Activated T-cell treated with anti-CD3 and anti-CD28 coated beads, Interleukin-2, amount 50 U/mL, for 4 hours (primary cell): ENCODE measurements around the gene MAP1LC3B2. TPM values are rescaled to one million over a fixed set of nuclear protein-coding genes. Genes with fewer than 3 reads are reported as not detected.

Experiments
- ATAC-seq, 2 donors: fragments of 200-7000 bp; cut with Tn5 transposase; one replicate each; pipeline ENCODE4 v1.10.0; 2021
- DNase-seq: peaks from one replicate; pipeline ENCODE4 v3.0.0-alpha.2; 2020
- H3K27me3 Mint-ChIP-seq: one replicate; pipeline ENCODE4 v1.8.0; 2021; ENCODE audit warnings: low read depth, mixed read lengths
- H3K36me3 Mint-ChIP-seq: one replicate; pipeline ENCODE4 v1.8.0; 2022; ENCODE audit warnings: mixed read lengths; ENCODE audit not compliant: insufficient read depth
- H3K4me1 Mint-ChIP-seq: one replicate; pipeline ENCODE4 v1.8.0; 2021; ENCODE audit warnings: low read depth, mixed read lengths
- H3K4me3 Mint-ChIP-seq: one replicate; pipeline ENCODE4 v1.8.0; 2021; ENCODE audit warnings: mild to moderate bottlenecking, moderate library complexity, mixed read lengths
- H3K9me3 Mint-ChIP-seq: one replicate; pipeline ENCODE4 v1.8.0; 2021; ENCODE audit warnings: mixed read lengths
- total RNA-seq, 3 donors: library from RNA; stranded (reverse); gene quantifications; one replicate each; pipeline ENCODE4 v1.2.1, GENCODE V29; 2021

MAP1LC3B2 gene
- total RNA-seq, 3 donors from 2014 or later = 1.1 to 1.5 TPM; not detected in 1

GRCh38 chr12:116532428-116532827 lies 26.8 kb upstream of the MAP1LC3B2 start:
- peaks cover 26% of the 10 kb centered on the region for H3K4me1 Mint-ChIP-seq
- no peak for ATAC-seq
- H3K36me3 Mint-ChIP-seq = no peaks in the 10 kb centered on the region
- no peak for DNase-seq
- H3K4me3 Mint-ChIP-seq = peak overlapping the region; percentile 85
- H3K27me3 Mint-ChIP-seq = no peaks in the 10 kb centered on the region
- H3K9me3 Mint-ChIP-seq = no peaks in the 10 kb centered on the region

DNA sequence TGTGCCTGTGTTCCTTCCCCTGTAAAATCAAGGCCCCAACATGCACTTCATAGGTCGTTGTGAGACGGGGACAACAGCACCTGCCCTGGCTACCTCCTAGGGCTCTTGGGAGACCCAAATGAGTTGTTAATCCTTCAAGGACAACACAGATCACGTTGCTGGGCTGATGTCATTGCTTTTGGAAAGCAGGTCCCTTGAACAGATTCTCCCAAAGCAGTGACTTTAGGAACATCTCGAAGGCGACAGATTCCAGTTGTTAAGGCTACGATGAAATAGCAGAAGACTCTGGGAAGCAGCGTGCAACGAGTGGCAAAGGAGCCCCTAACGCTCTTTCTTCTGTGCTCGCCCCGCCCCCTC lies 26.2 kb upstream of the MAP1LC3B2 start:
- peak in 1 of 2 donors; percentile 5 for ATAC-seq
- Mint-ChIP-seq H3K36me3 (no peaks in the 10 kb centered on the region), H3K27me3 (no peaks in the 10 kb centered on the region), H3K9me3 (no peaks in the 10 kb centered on the region), H3K4me1 (peaks cover 32% of the 10 kb centered on the region), H3K4me3 (peak overlapping the region; percentile 85)
- DNase-seq = no peak

GRCh38 chr12:116533343-116534251 lies 25.6 kb upstream of the MAP1LC3B2 start:
- Mint-ChIP-seq H3K9me3 (no peaks in the 10 kb centered on the region), H3K27me3 (no peaks in the 10 kb centered on the region), H3K4me3 (peak overlapping the region; percentile 85), H3K36me3 (no peaks in the 10 kb centered on the region), H3K4me1 (peaks cover 36% of the 10 kb centered on the region)
- DNase-seq (peak; percentile 78), ATAC-seq (peak; percentile 91 to 93)

DNA sequence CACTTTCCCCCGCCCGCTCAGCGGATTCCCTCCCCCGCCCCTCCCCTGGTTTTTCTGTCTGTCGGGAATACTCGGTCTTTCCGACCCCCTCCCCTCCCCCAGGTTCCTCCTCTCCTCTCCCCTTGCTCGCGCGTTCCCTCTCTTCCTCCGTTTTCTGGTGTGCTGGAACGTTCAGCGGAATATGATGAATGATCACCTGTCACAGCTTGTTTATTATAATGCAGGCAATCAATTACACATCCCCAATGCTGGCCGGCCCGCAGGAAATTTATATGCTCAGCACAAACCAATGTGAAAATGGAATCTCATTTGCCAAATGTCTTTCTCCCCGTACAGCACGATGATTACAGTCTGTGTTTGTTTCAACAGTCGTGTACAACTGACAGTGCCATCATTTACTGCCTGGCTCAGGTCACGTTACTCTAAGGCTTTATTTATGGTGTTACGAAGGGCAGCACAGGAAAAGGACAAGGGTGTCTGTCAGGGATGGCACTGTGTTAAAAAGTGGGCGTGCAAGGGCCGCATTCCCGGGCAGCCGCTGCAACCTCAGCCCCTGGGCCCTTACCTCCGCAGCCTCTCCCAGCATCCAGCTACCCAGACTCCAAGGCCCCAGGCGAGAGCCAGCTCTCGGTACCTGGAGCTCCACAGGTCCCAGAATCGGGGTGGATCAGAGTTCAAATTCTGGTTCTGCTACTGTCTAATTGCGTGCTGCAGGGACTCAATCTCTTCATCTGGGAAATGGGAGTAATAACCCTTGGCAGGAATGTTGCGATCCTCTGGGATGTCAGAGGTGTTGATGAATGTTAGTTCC lies 24.7 kb upstream of the MAP1LC3B2 start:
- ATAC-seq (no peak), DNase-seq (no peak)
- Mint-ChIP-seq H3K9me3 (no peaks in the 10 kb centered on the region), H3K4me1 (peaks cover 37% of the 10 kb centered on the region), H3K27me3 (no peaks in the 10 kb centered on the region), H3K4me3 (peak overlapping the region; percentile 85), H3K36me3 (no peaks in the 10 kb centered on the region)

- DNase-seq (no peak), ATAC-seq (no peak)
- Mint-ChIP-seq H3K9me3 (no peaks in the 10 kb centered on the region), H3K4me1 (peaks cover 37% of the 10 kb centered on the region), H3K27me3 (no peaks in the 10 kb centered on the region), H3K4me3 (no peak overlapping the region), H3K36me3 (no peaks in the 10 kb centered on the region)
These were observed 23.9 kb upstream of the MAP1LC3B2 start for GRCh38 chr12:116535241-116535640.

GRCh38 chr12:116537101-116537904 lies 21.9 kb upstream of the MAP1LC3B2 start:
- Mint-ChIP-seq H3K4me3 (peak overlapping the region; percentile 2), H3K36me3 (no peaks in the 10 kb centered on the region), H3K27me3 (no peaks in the 10 kb centered on the region), H3K4me1 (peaks cover 35% of the 10 kb centered on the region), H3K9me3 (peaks cover 4% of the 10 kb centered on the region)
- DNase-seq (no peak), ATAC-seq (no peak)

DNA sequence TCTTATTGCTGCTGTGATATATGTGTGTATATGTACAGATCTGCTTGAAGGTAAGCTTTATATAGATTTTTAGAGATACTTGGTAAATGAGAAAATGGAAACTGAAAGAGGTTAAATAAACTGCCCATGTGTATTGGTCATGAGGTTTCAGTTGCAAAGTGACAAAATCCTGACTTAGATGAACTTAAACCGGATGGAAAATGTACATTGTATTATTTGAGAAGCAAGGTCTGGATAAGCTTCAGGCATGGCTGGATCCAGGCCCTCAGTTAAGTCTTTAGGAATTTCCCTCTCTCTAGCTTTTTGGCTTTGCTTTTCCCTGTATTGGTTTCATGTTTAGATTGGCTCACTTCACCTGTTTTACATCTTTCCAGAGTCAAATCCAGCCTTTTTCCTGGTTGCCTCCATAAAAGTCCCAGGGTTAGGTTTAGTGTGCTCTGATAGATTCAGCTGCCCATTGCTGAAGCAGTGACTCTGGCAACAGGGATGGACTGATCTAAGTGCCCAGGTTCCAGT lies 21.0 kb upstream of the MAP1LC3B2 start:
- DNase-seq (no peak), ATAC-seq (peak in 1 of 2 donors; percentile 7)
- no peak overlapping the region for H3K4me3 Mint-ChIP-seq
- peaks cover 28% of the 10 kb centered on the region for H3K4me1 Mint-ChIP-seq
- no peaks in the 10 kb centered on the region for H3K27me3 Mint-ChIP-seq
- peaks cover 4% of the 10 kb centered on the region for H3K9me3 Mint-ChIP-seq
- H3K36me3 Mint-ChIP-seq = no peaks in the 10 kb centered on the region

DNA sequence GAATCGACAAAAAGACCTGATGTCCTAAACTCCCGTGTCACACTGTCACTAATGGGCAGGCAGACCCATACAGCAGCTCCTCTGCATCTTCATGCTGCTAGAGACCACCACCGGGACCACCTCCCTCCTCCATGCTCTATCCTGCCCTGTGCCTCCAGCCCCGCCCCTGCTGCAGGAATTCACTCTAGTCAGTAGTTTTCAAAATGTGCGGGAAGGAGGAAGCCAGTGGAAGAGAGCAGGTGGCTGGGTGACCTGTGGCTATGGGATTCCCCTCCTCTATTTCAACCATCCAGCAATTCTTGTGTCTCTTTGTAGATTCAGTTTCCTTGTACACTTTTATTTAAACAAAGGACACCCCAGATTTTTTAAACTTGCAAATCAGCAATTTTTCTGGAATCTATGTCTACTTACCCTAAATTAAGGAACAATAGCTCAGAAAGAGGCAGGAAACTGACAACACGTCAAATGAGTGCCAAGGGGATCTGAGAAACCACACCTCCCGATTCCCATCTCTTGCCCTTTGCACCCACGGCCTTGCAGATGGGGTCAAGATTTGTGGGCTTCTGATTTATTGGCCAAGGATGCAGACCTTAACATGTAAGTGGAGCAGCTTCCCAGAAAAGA lies 20.4 kb upstream of the MAP1LC3B2 start:
- Mint-ChIP-seq H3K27me3 (no peaks in the 10 kb centered on the region), H3K9me3 (peaks cover 4% of the 10 kb centered on the region), H3K4me3 (no peak overlapping the region), H3K4me1 (peaks cover 24% of the 10 kb centered on the region), H3K36me3 (no peaks in the 10 kb centered on the region)
- ATAC-seq = no peak
- DNase-seq = no peak

GRCh38 chr12:116539361-116539771 lies 19.8 kb upstream of the MAP1LC3B2 start:
- Mint-ChIP-seq H3K9me3 (peaks cover 4% of the 10 kb centered on the region), H3K4me1 (peaks cover 23% of the 10 kb centered on the region), H3K4me3 (no peak overlapping the region), H3K27me3 (no peaks in the 10 kb centered on the region), H3K36me3 (no peaks in the 10 kb centered on the region)
- DNase-seq = no peak
- ATAC-seq = no peak

GRCh38 chr12:116539905-116540482 lies 19.2 kb upstream of the MAP1LC3B2 start:
- no peaks in the 10 kb centered on the region for H3K36me3 Mint-ChIP-seq
- no peak for ATAC-seq
- peaks cover 4% of the 10 kb centered on the region for H3K9me3 Mint-ChIP-seq
- H3K27me3 Mint-ChIP-seq = no peaks in the 10 kb centered on the region
- no peak overlapping the region for H3K4me3 Mint-ChIP-seq
- H3K4me1 Mint-ChIP-seq = peaks cover 20% of the 10 kb centered on the region
- no peak for DNase-seq

- DNase-seq (no peak), ATAC-seq (no peak)
- Mint-ChIP-seq H3K36me3 (no peaks in the 10 kb centered on the region), H3K4me3 (no peak overlapping the region), H3K9me3 (peaks cover 4% of the 10 kb centered on the region), H3K4me1 (peaks cover 20% of the 10 kb centered on the region), H3K27me3 (no peaks in the 10 kb centered on the region)
These were observed 18.5 kb upstream of the MAP1LC3B2 start for GRCh38 chr12:116540622-116541152.

- DNase-seq (no peak), ATAC-seq (no peak)
- Mint-ChIP-seq H3K9me3 (peaks cover 4% of the 10 kb centered on the region), H3K4me3 (no peak overlapping the region), H3K36me3 (no peaks in the 10 kb centered on the region), H3K27me3 (no peaks in the 10 kb centered on the region), H3K4me1 (peaks cover 18% of the 10 kb centered on the region)
These were observed 17.4 kb upstream of the MAP1LC3B2 start for GRCh38 chr12:116541547-116542344.
